Keratinocyte (primary cell): ENCODE data around the gene CD200. TPM values are rescaled to one million over a fixed set of nuclear protein-coding genes. Genes with fewer than 3 reads are reported as not detected.

ENCODE experiments used
- DNase-seq: peaks from one replicate; pipeline ENCODE4 v3.0.0-alpha.2; 2011; ENCODE audit warnings: low read depth, missing footprints, low spot score
- FAIRE-seq: peaks from 2 replicates; lab custom pipeline; 2011; peaks lifted over from hg19 to GRCh38; lab: Jason Lieb, UNC
- H2AFZ ChIP-seq: 2 replicates; pipeline ENCODE4 v1.6.0; 2012; ENCODE audit warnings: low read length, control low read depth, inconsistent platforms; ENCODE audit not compliant: control insufficient read depth
- H3K27ac ChIP-seq: 2 replicates; pipeline ENCODE4 v1.5.1; 2011; ENCODE audit warnings: low read length; ENCODE audit not compliant: control insufficient read depth, insufficient read depth
- H3K27me3 ChIP-seq: 3 replicates; pipeline ENCODE4 v1.6.0; 2011; ENCODE audit warnings: low read length; ENCODE audit not compliant: control insufficient read depth, insufficient read depth; ENCODE audit errors: extremely low read depth
- H3K36me3 ChIP-seq, 2 experiments: 2 replicates in 1 of 2; 3 replicates in 1 of 2; pipeline ENCODE4 v1.5.1; 2011; ENCODE audit warnings: low read length in 2 of 2, mild to moderate bottlenecking in 1 of 2; ENCODE audit not compliant: control insufficient read depth in 2 of 2, insufficient read depth in 2 of 2; ENCODE audit errors: extremely low read depth in 1 of 2
- H3K4me1 ChIP-seq: 3 replicates; pipeline ENCODE4 v1.5.1; 2011; ENCODE audit warnings: low read length; ENCODE audit not compliant: control insufficient read depth, insufficient read depth; ENCODE audit errors: extremely low read depth
- H3K4me2 ChIP-seq: 3 replicates; pipeline ENCODE4 v1.6.0; 2011; ENCODE audit warnings: low read depth, low read length; ENCODE audit not compliant: control insufficient read depth, insufficient read depth; ENCODE audit errors: extremely low read depth
- H3K4me3 ChIP-seq, 3 experiments: fragments of 200-600 bp in 1 of 3; sonication (generic) in 1 of 3; 2 replicates in 2 of 3; 3 replicates in 1 of 3; pipeline ENCODE4 v1.5.1; 2011 to 2016; ENCODE audit warnings: low read length in 3 of 3, mild to moderate bottlenecking in 3 of 3, control low read depth in 2 of 3, inconsistent platforms in 1 of 3, low read depth in 1 of 3, mixed read lengths in 1 of 3, mixed run types in 1 of 3, moderate library complexity in 1 of 3; ENCODE audit not compliant: control insufficient read depth in 2 of 3, insufficient read depth in 2 of 3; ENCODE audit errors: extremely low read depth in 1 of 3
- H3K79me2 ChIP-seq: 2 replicates; pipeline ENCODE4 v1.6.0; 2012; ENCODE audit warnings: low read length; ENCODE audit not compliant: control insufficient read depth, insufficient read depth
- H3K9ac ChIP-seq: 3 replicates; pipeline ENCODE4 v1.6.0; 2011; ENCODE audit warnings: low read length; ENCODE audit not compliant: control insufficient read depth, insufficient read depth; ENCODE audit errors: extremely low read depth
- H3K9me1 ChIP-seq: 3 replicates; pipeline ENCODE4 v1.6.0; 2011; ENCODE audit warnings: low read length; ENCODE audit not compliant: control insufficient read depth, insufficient read depth; ENCODE audit errors: extremely low read depth
- H3K9me3 ChIP-seq: 2 replicates; pipeline ENCODE4 v1.5.1; 2012; ENCODE audit warnings: low read depth, low read length; ENCODE audit not compliant: control insufficient read depth
- H4K20me1 ChIP-seq: 3 replicates; pipeline ENCODE4 v1.6.0; 2011; ENCODE audit warnings: low read length; ENCODE audit not compliant: control insufficient read depth, insufficient read depth; ENCODE audit errors: extremely low read depth
- CTCF ChIP-seq, 3 experiments: IDR thresholded peaks in 1 of 3; conservative IDR thresholded peaks in 1 of 3; optimal IDR thresholded peaks in 1 of 3; 2 replicates in 2 of 3; 3 replicates in 1 of 3; pipeline versions ENCODE3 to v1.5.1; 2011; ENCODE audit warnings: low read length in 3 of 3, mild to moderate bottlenecking in 3 of 3, moderate library complexity in 2 of 3, control low read depth in 1 of 3, inconsistent platforms in 1 of 3; ENCODE audit not compliant: insufficient read depth in 2 of 3; ENCODE audit errors: extremely low read depth in 1 of 3
- EZH2 ChIP-seq: IDR thresholded peaks from one replicate; pipeline ENCODE4 v1.6.1; 2012; ENCODE audit warnings: inconsistent platforms, mild to moderate bottlenecking, low read length, moderate library complexity
- dilution Hi-C: fragments of 300-500 bp; cut with MboI; formaldehyde crosslinking; loops from one replicate; pipeline ENCODE4 v1.7.0; 2020; ENCODE audit warnings: low sequenced_read_pairs; ENCODE audit not compliant: extremely low pct_ligation_motif_present
- polyA minus RNA-seq, 3 experiments: library from RNA; depleted of rRNA, polyadenylated mRNA; stranded (reverse); fragments of >200 nt; gene quantifications; 1 replicate in 1 of 3; 2 replicates in 1 of 3; 3 replicates in 1 of 3; pipeline ENCODE4 v1.2.3, GENCODE V29; 2011
- polyA plus RNA-seq, 5 experiments: library from polyadenylated mRNA; depleted of rRNA in 3 of 5; stranded (reverse) in 3 of 5; stranded (forward) in 1 of 5; unstranded in 1 of 5; fragments of >200 nt; gene quantifications; 1 replicate in 1 of 5; 2 replicates in 3 of 5; 3 replicates in 1 of 5; pipeline versions ENCODE4 v1.2.1 to v1.2.3, GENCODE V29; 2011 to 2012; ENCODE audit warnings: missing spikeins in 2 of 5, low read depth in 1 of 5, low replicate concordance in 1 of 5

The CD200 gene
- polyA plus RNA-seq = 0.05 to 0.14 TPM (median 0.07 TPM) in 3 replicates
- polyA plus RNA-seq (2011; ENCODE audit: low read depth) = not detected
- 0.07 TPM in 1 of 2 replicates, not detected in the other for polyA plus RNA-seq (2011; cell fraction: cytosol; rRNA removed)
- polyA plus RNA-seq (2011; cell fraction: nucleus; rRNA removed) = 0.29 and 0.39 TPM in 2 replicates
- 0.10 and 0.41 TPM in 2 replicates for polyA plus RNA-seq (2012; ENCODE audit: low replicate concordance)
- not detected in 3 replicates for polyA minus RNA-seq
- polyA minus RNA-seq (2011; cell fraction: cytosol; rRNA and poly(A)+ RNA removed) = not detected
- polyA minus RNA-seq (2011; cell fraction: nucleus; rRNA and poly(A)+ RNA removed) = not detected in 2 replicates

DNA sequence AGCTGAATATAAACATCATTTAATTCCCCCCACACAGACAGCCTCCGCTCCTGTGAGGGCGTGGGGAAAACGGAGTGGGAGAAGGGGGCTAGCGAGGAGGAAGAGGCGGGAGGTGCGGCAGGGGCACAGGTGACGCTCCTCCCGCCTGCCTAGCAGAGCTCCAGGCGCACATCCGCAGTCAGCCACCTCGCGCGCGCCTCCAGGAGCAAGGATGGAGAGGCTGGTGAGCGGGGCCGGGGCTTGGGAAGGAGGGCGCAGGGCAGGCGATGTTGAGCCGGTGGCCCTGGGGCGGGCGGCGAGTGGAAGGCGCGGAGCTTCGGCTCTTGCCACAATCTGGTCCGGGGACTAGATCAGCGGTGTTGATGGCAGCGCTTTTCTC is at the start of gene CD200:
TSS of gene CD200 (plus strand) at position 155 of the 379 bp plus-strand sequence. CDS start at position 212, 57 bp downstream.
- peaks cover 17% of the 10 kb centered on the region for H3K27me3 ChIP-seq
- FAIRE-seq (no peak), DNase-seq (no peak)
- H3K9me1 ChIP-seq = no peaks in the 10 kb centered on the region
- no peaks in the 10 kb centered on the region for H3K79me2 ChIP-seq
- H3K4me1 ChIP-seq = peaks cover 9% of the 10 kb centered on the region
- peak within 1 kb of the TSS; percentile 20 to 61 (median 55) for H3K4me3 ChIP-seq
- no peaks in the 10 kb centered on the region for H3K36me3 ChIP-seq
- TF ChIP-seq EZH2 (peak; percentile 36), CTCF (optimal IDR thresholded peaks at IDR 0.05 in 1 of 3, IDR thresholded peaks at IDR 0.05 in 1 of 3, conservative IDR thresholded peaks at IDR 0.05 in 1 of 3; ENCODE audit: extremely low read depth in 1 of 3, insufficient read depth in 2 of 3, low read length in 3 of 3) (no peak)
- no peak within 1 kb of the TSS for H3K9ac ChIP-seq
- H4K20me1 ChIP-seq = no peaks in the 10 kb centered on the region
- peak within 1 kb of the TSS; percentile 73 for H2AFZ ChIP-seq
- dilution Hi-C loops = loop anchor here (25.0 kb wide), 1 partner anchor 179 kb away; no protein-coding TSS in a partner anchor
- peak within 1 kb of the TSS; percentile 84 for H3K4me2 ChIP-seq
- no peak within 1 kb of the TSS for H3K27ac ChIP-seq
- no peaks in the 10 kb centered on the region for H3K9me3 ChIP-seq

DNA sequence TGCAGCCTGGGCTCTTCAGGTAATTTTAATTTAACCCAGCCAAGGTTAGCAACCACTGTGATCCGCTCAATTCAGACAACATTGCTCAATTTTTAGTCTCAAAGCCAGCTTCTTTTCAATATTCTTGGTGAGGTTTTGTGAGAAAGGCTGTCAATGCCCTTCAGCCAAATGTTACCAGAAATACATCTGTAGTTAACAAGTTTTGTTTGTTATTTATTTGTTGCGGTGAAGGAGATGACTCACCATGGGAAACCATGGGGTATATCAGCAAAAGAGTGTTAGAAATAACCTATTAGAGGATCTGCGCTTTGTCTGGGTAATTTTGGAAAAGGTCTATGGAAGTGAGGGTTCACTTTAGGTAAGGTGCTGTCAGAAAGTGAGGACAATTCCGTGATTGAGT is 43.9 kb upstream of the CD200 start:
- H3K36me3 ChIP-seq = no peaks in the 10 kb centered on the region
- H3K4me1 ChIP-seq = peaks cover 4% of the 10 kb centered on the region
- no peaks in the 10 kb centered on the region for H3K9me3 ChIP-seq
- TF ChIP-seq CTCF (optimal IDR thresholded peaks at IDR 0.05 in 1 of 3, IDR thresholded peaks at IDR 0.05 in 1 of 3, conservative IDR thresholded peaks at IDR 0.05 in 1 of 3; ENCODE audit: extremely low read depth in 1 of 3, insufficient read depth in 2 of 3, low read length in 3 of 3) = no peak
- TF ChIP-seq EZH2 = no peak
- H3K9me1 ChIP-seq = no peaks in the 10 kb centered on the region
- H3K27me3 ChIP-seq = no peaks in the 10 kb centered on the region
- no peak overlapping the region for H3K4me2 ChIP-seq
- H3K79me2 ChIP-seq = no peaks in the 10 kb centered on the region
- dilution Hi-C loops = no loop called here
- no peak overlapping the region for H2AFZ ChIP-seq
- H3K27ac ChIP-seq = no peak overlapping the region
- no peak for DNase-seq
- H3K9ac ChIP-seq = no peak overlapping the region
- H3K4me3 ChIP-seq = no peak overlapping the region
- no peaks in the 10 kb centered on the region for H4K20me1 ChIP-seq
- FAIRE-seq = no peak
